ENCODE measurements around the gene TRNAU1AP. TPM values are rescaled to one million over a fixed set of nuclear protein-coding genes. Genes with fewer than 3 reads are reported as not detected.

TRNAU1AP gene
- total and polyA plus RNA-seq, 10 of the 15 experiments (the other 5 are each of a cell fraction or from before 2014, with no cell fraction given) = 24.3 to 67.0 (median 31.8) TPM

- TF ChIP-seq ZNF592 (IDR thresholded peaks at IDR 0.05) = no peak
- TF ChIP-seq USF1 (IDR thresholded peaks at IDR 0.05; ENCODE audit: borderline replicate concordance, extremely low read length, insufficient read depth, low read depth, low read length) = no peak
- no peak for TF ChIP-seq BCL3 (IDR thresholded peaks at IDR 0.05; ENCODE audit: borderline replicate concordance, insufficient read depth, low read depth, low read length, poor library complexity, severe bottlenecking)
- no peak for TF ChIP-seq NR2F1 (conservative IDR thresholded peaks at IDR 0.05)
- TF ChIP-seq TARDBP (IDR thresholded peaks at IDR 0.05; ENCODE audit: borderline replicate concordance) = no peak
- no peak for TF ChIP-seq BACH1 (IDR thresholded peaks at IDR 0.05; ENCODE audit: borderline replicate concordance)
- TF ChIP-seq KAT2A (conservative IDR thresholded peaks at IDR 0.05; ENCODE audit: control insufficient read depth, low read depth, low read length) = no peak
- TF ChIP-seq IKZF1 (conservative IDR thresholded peaks at IDR 0.05) = no peak
- TF ChIP-seq RELB (IDR thresholded peaks at IDR 0.05; ENCODE audit: low read depth) = no peak
- TF ChIP-seq NKRF (conservative IDR thresholded peaks at IDR 0.05) = no peak
- no peak for TF ChIP-seq SUPT20H (IDR thresholded peaks at IDR 0.05; ENCODE audit: borderline replicate concordance, control insufficient read depth, low read depth, low read length)
- no peak for TF ChIP-seq ZNF217 (IDR thresholded peaks at IDR 0.05)
- TF ChIP-seq WRNIP1 (IDR thresholded peaks at IDR 0.05; ENCODE audit: borderline replicate concordance, low read depth, low read length) = no peak
- peak; percentile 19; the same call in 1 of the 2 replicates for TF ChIP-seq BMI1 (IDR thresholded peaks at IDR 0.05; ENCODE audit: borderline replicate concordance)
- peak; percentile 12; the same call in 1 of the 3 replicates for TF ChIP-seq POU2F2 (IDR thresholded peaks at IDR 0.05; ENCODE audit: borderline replicate concordance, low read depth, low read length)
- TF ChIP-seq MEF2B (IDR thresholded peaks at IDR 0.05; ENCODE audit: partially characterized antibody, poor library complexity, severe bottlenecking) = no peak
- 0 out of 2 replicates have a peak, but pooled peaks have one; percentile 27 for TF ChIP-seq MXI1 (IDR thresholded peaks at IDR 0.05; ENCODE audit: low read depth, low read length)
- TF ChIP-seq TAF1 (IDR thresholded peaks at IDR 0.05; ENCODE audit: borderline replicate concordance, low read depth, low read length) = no peak; the same call in 1 of the 2 replicates
Observed at GRCh38 chr1:28506907-28507246, 46.0 kb upstream of the TRNAU1AP start (continued).

All from GM12878 (cell line).